DOHH2 (cell line): Measurements from ENCODE around the gene CATSPER1.

Experiments
- H3F3A ChIP-seq: fragments of 200-600 bp; sonication (generic), shearing (Covaris generic); 2 replicates; pipeline ENCODE4 v1.6.0; 2016; ENCODE audit warnings: antibody characterized with exemption, mild to moderate bottlenecking; ENCODE audit not compliant: control insufficient read depth, insufficient read depth
- H3K27ac ChIP-seq: fragments of 200-600 bp; sonication (generic); 2 replicates; pipeline ENCODE4 v1.5.1; 2014; ENCODE audit warnings: low read depth, mild to moderate bottlenecking, low read length, moderate library complexity
- H3K27me3 ChIP-seq: fragments of 200-600 bp; sonication (generic); 2 replicates; pipeline ENCODE4 v1.6.1; 2014; ENCODE audit warnings: mild to moderate bottlenecking, low read length, mixed read lengths; ENCODE audit not compliant: control insufficient read depth
- H3K36me3 ChIP-seq: fragments of 200-600 bp; sonication (generic); 2 replicates; pipeline ENCODE4 v1.6.1; 2014; ENCODE audit warnings: mild to moderate bottlenecking, low read length, moderate library complexity, mixed read lengths; ENCODE audit not compliant: control insufficient read depth
- H3K4me1 ChIP-seq: fragments of 200-600 bp; sonication (generic); 2 replicates; pipeline ENCODE4 v1.6.1; 2014; ENCODE audit warnings: mild to moderate bottlenecking, low read length, mixed read lengths; ENCODE audit not compliant: control insufficient read depth
- H3K4me2 ChIP-seq: fragments of 200-600 bp; sonication (generic); 2 replicates; pipeline ENCODE4 v1.6.0; 2014; ENCODE audit warnings: mild to moderate bottlenecking, low read length, moderate library complexity
- H3K4me3 ChIP-seq: fragments of 200-600 bp; sonication (generic); 2 replicates; pipeline ENCODE4 v1.5.1; 2014; ENCODE audit warnings: mild to moderate bottlenecking, low read length, mixed read lengths
- H3K79me2 ChIP-seq: fragments of 200-600 bp; sonication (generic); 2 replicates; pipeline ENCODE4 v1.6.1; 2014; ENCODE audit warnings: mild to moderate bottlenecking, low read length, mixed read lengths; ENCODE audit not compliant: control insufficient read depth
- H3K9me2 ChIP-seq: fragments of 200-600 bp; sonication (generic); replicated peaks from 2 replicates; pipeline ENCODE4 v1.6.1; 2014; ENCODE audit warnings: mild to moderate bottlenecking, low read length, mixed read lengths; ENCODE audit not compliant: control insufficient read depth
- H3K9me3 ChIP-seq: fragments of 200-600 bp; sonication (generic); 2 replicates; pipeline ENCODE4 v1.6.1; 2014; ENCODE audit warnings: antibody characterized with exemption, low read length, mixed read lengths; ENCODE audit not compliant: control insufficient read depth, insufficient read depth
- H4K20me1 ChIP-seq: fragments of 200-600 bp; sonication (generic); 2 replicates; pipeline ENCODE4 v1.6.0; 2014; ENCODE audit warnings: low read depth, mild to moderate bottlenecking, antibody characterized with exemption, low read length, moderate library complexity; ENCODE audit not compliant: control insufficient read depth, insufficient read depth
- CTCF ChIP-seq: fragments of 200-600 bp; sonication (generic); IDR thresholded peaks from one replicate; pipeline ENCODE4 v1.5.1; 2014; ENCODE audit warnings: antibody characterized with exemption, mild to moderate bottlenecking, low read depth, low read length; ENCODE audit not compliant: poor library complexity, severe bottlenecking
- EZH2phosphoT487 ChIP-seq: fragments of 200-600 bp; sonication (generic); IDR thresholded peaks from 2 replicates; pipeline ENCODE4 v1.6.1; 2017; ENCODE audit warnings: borderline replicate concordance, mild to moderate bottlenecking, antibody characterized with exemption, low read length, moderate library complexity, mixed read lengths

CATSPER1 gene

GRCh38 chr11:66072518-66072917 lies 46.2 kb upstream of the CATSPER1 start:
- Histone ChIP-seq H3K4me3 (peak overlapping the region; percentile 80), H3K4me2 (peak overlapping the region; percentile 91), H3F3A (peaks cover 30% of the 10 kb centered on the region), H4K20me1 (0 out of 2 replicates have a peak, but pooled peaks cover 5% of the 10 kb centered on the region), H3K9me3 (no peaks in the 10 kb centered on the region), H3K79me2 (peaks cover 74% of the 10 kb centered on the region), H3K27ac (peak overlapping the region; percentile 45), H3K36me3 (peaks cover 71% of the 10 kb centered on the region), H3K4me1 (peaks cover 68% of the 10 kb centered on the region), H3K9me2 (no peaks in the 10 kb centered on the region), H3K27me3 (no peaks in the 10 kb centered on the region)
- no peak for TF ChIP-seq EZH2phosphoT487
- TF ChIP-seq CTCF: no peak

DNA sequence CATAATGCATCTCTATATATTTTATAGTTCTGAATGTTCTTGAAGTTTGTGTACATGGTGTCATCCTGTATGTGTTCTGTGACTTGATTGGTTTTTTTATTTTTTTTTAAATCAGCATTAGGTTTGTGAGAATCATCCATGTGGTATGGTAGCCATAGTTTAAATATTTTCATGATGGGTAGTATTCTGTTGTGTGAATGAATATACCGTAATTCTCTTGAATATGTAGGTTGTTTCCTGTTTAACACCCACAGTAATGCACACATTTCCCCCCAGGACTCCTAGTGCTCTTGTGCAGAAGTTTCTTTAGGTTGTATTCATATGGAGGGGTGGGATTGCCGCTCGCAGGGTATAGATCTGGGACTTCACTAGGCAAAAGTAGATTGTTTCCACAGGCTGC lies 45.8 kb upstream of the CATSPER1 start:
- no peak for TF ChIP-seq EZH2phosphoT487
- no peak for TF ChIP-seq CTCF
- Histone ChIP-seq H3K36me3 (peaks cover 72% of the 10 kb centered on the region), H3F3A (peaks cover 34% of the 10 kb centered on the region), H3K4me1 (peaks cover 65% of the 10 kb centered on the region), H3K9me3 (no peaks in the 10 kb centered on the region), H3K4me3 (peak overlapping the region; percentile 80), H3K79me2 (peaks cover 70% of the 10 kb centered on the region), H3K27ac (peak overlapping the region; percentile 45), H4K20me1 (0 out of 2 replicates have a peak, but pooled peaks cover 5% of the 10 kb centered on the region), H3K9me2 (no peaks in the 10 kb centered on the region), H3K27me3 (no peaks in the 10 kb centered on the region), H3K4me2 (peak overlapping the region; percentile 91)

- H3K9me2 ChIP-seq: no peaks in the 10 kb centered on the region
- TF ChIP-seq EZH2phosphoT487: no peak
- TF ChIP-seq CTCF: no peak
- H3K27ac ChIP-seq: peak overlapping the region; percentile 45
- peaks cover 65% of the 10 kb centered on the region for H3K4me1 ChIP-seq
- H3K27me3 ChIP-seq: no peaks in the 10 kb centered on the region
- peaks cover 67% of the 10 kb centered on the region for H3K79me2 ChIP-seq
- 0 out of 2 replicates have a peak, but pooled peaks cover 5% of the 10 kb centered on the region for H4K20me1 ChIP-seq
- H3K36me3 ChIP-seq: peaks cover 73% of the 10 kb centered on the region
- H3F3A ChIP-seq: peaks cover 40% of the 10 kb centered on the region
- peak overlapping the region; percentile 80 for H3K4me3 ChIP-seq
- H3K4me2 ChIP-seq: peak overlapping the region; percentile 91
- no peaks in the 10 kb centered on the region for H3K9me3 ChIP-seq
Observed at GRCh38 chr11:66071381-66071801, 45.1 kb upstream of the CATSPER1 start.
